Measurements from ENCODE around the gene BBS10. TPM values are rescaled to one million over a fixed set of nuclear protein-coding genes. Genes with fewer than 3 reads are reported as not detected.
"Not testable (repeated sequence)": the region's sequence is repeated elsewhere in the genome, so short reads cannot be mapped to it uniquely, and the experiment has no call there.

Gene BBS10
- total and polyA plus RNA-seq, 10 donors, result 5.2 to 15.0 (median 8.7) TPM

DNA sequence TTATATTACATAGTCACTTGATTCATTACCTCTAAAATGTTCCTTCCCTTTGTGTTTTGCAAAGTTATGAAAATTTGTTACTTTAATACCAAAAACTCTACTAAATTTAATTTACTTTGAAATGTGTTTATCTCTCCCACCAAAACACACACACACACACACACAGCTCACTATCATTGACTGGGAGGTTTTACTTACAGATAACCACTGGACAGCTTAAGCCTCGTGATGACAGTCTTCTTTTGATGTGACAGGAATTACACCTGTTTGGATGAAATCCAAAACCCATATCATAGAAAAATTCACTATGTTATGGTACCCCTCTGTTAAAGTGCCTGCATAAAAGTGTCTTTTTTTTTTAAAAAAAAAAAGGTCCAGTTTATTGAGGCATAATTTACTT is 15.6 kb downstream of the BBS10 start:
- WGBS, 5 donors, result 43 to 59% (median 49%) methylated on average over 1 of the region's 1 CpG
- no peaks in the 10 kb centered on the region for H3K4me1 ChIP-seq

DNA sequence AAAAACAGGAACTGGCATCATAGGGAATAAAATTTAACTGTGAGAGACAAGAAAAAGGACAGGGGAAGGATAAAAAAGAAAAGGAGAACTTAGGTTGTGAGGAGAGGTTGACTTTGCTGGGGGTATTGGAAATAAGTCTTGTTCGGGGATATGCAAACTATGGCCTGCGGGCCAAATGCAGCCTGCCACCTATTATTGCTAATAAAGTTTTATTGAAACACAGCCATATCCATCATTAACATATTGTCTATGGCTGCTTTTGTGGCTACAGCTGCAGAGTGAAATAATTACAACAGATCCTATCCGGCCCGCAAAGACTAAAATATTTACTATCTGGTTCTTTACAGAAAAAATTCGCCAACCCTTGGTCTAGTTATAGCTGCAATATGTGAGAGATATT is 18.6 kb downstream of the BBS10 start:
- TF ChIP-seq, protein P1, sequence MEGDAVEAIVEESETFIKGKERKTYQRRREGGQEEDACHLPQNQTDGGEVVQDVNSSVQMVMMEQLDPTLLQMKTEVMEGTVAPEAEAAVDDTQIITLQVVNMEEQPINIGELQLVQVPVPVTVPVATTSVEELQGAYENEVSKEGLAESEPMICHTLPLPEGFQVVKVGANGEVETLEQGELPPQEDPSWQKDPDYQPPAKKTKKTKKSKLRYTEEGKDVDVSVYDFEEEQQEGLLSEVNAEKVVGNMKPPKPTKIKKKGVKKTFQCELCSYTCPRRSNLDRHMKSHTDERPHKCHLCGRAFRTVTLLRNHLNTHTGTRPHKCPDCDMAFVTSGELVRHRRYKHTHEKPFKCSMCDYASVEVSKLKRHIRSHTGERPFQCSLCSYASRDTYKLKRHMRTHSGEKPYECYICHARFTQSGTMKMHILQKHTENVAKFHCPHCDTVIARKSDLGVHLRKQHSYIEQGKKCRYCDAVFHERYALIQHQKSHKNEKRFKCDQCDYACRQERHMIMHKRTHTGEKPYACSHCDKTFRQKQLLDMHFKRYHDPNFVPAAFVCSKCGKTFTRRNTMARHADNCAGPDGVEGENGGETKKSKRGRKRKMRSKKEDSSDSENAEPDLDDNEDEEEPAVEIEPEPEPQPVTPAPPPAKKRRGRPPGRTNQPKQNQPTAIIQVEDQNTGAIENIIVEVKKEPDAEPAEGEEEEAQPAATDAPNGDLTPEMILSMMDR (IDR thresholded peaks at IDR 0.05 in 8 of 11, conservative IDR thresholded peaks at IDR 0.05 in 3 of 11), result no peak
- TF ChIP-seq POLR2AphosphoS5 (IDR thresholded peaks at IDR 0.05) (no peak), POLR2A (IDR thresholded peaks at IDR 0.05) (no peak)
- Histone ChIP-seq H3K9me3 (no peaks in the 10 kb centered on the region), H3K36me3 (no peaks in the 10 kb centered on the region), H3K27me3 (replicated peaks in 1 of 7) (no peaks in the 10 kb centered on the region), H3K27ac (no peak overlapping the region), H3K4me1 (no peaks in the 10 kb centered on the region), H3K4me3 (no peak overlapping the region)
- intact Hi-C loops (cut with DNase I; ENCODE audit: low total_unique reads), result no loop called here
- DNase-seq, result no peak
- 89 to 98% (median 93%) methylated on average over 5 of the region's 5 CpGs for WGBS, 5 donors

More for the DNA sequence above, 15.6 kb downstream of the BBS10 start:
- Histone ChIP-seq H3K27ac (no peak overlapping the region), H3K36me3 (no peaks in the 10 kb centered on the region), H3K4me3 (no peak overlapping the region), H3K9me3 (no peaks in the 10 kb centered on the region), H3K27me3 (replicated peaks in 1 of 7) (no peaks in the 10 kb centered on the region)
- TF ChIP-seq POLR2A (IDR thresholded peaks at IDR 0.05) (no peak), POLR2AphosphoS5 (IDR thresholded peaks at IDR 0.05) (no peak)
- TF ChIP-seq, protein P1 (IDR thresholded peaks at IDR 0.05 in 8 of 11, conservative IDR thresholded peaks at IDR 0.05 in 3 of 11), result no peak
- intact Hi-C loops (cut with DNase I; ENCODE audit: low total_unique reads), result no loop called here
- no peak for DNase-seq

DNA sequence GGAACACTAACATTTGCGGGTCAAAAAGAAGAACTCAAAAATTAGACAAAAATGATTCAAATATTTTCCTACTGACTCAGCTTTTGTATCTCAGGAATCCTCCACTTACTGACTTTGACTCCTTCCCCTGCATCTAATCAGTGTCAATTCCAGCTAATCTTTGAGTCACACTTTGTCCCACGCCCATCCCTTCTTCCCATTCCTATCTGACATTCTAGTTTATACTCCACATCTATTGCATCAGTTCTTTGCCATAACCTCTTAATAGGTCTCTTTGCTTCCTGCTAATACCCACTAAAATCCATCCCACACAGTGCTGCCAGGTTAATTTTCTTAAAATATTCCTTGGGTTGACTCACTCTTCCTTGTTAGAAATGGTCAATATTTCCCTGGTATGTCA is 19.1 kb downstream of the BBS10 start:
- TF ChIP-seq POLR2AphosphoS5 (IDR thresholded peaks at IDR 0.05) (no peak), POLR2A (IDR thresholded peaks at IDR 0.05) (no peak)
- WGBS, 5 donors, result 75 to 96% (median 88%) methylated on average over 2 of the region's 2 CpGs
- Histone ChIP-seq H3K36me3 (no peaks in the 10 kb centered on the region), H3K4me1 (no peaks in the 10 kb centered on the region), H3K27ac (no peak overlapping the region), H3K27me3 (replicated peaks in 1 of 7) (no peaks in the 10 kb centered on the region), H3K4me3 (no peak overlapping the region), H3K9me3 (no peaks in the 10 kb centered on the region)
- intact Hi-C loops (cut with DNase I; ENCODE audit: low total_unique reads), result no loop called here
- DNase-seq, result no peak

DNA sequence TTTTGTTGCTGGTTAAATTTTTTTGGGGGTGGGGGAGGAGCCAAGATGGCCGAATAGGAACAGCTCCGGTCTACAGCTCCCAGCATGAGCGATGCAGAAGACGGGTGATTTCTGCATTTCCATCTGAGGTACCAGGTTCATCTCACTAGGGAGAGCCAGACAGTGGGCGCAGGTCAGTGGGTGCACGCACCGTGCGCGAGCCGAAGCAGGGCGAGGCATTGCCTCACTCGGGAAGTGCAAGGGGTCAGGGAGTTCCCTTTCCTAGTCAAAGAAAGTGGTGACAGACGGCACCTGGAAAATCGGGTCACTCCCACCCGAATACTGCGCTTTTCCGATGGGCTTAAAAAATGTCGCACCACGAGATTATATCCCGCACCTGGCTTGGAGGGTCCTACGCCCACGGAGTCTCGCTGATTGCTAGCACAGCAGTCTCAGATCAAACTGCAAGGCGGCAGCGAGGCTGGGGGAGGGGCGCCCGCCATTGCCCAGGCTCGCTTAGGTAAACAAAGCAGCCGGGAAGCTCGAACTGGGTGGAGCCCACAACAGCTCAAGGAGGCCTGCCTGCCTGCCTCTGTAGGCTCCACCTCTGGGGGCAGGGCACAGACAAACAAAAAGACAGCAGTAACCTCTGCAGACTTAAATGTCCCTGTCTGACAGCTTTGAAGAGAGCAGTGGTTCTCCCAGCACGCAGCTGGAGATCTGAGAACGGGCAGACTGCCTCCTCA is 28.5 kb downstream of the BBS10 start:
- DNase-seq, result not testable (repeated sequence)

DNA sequence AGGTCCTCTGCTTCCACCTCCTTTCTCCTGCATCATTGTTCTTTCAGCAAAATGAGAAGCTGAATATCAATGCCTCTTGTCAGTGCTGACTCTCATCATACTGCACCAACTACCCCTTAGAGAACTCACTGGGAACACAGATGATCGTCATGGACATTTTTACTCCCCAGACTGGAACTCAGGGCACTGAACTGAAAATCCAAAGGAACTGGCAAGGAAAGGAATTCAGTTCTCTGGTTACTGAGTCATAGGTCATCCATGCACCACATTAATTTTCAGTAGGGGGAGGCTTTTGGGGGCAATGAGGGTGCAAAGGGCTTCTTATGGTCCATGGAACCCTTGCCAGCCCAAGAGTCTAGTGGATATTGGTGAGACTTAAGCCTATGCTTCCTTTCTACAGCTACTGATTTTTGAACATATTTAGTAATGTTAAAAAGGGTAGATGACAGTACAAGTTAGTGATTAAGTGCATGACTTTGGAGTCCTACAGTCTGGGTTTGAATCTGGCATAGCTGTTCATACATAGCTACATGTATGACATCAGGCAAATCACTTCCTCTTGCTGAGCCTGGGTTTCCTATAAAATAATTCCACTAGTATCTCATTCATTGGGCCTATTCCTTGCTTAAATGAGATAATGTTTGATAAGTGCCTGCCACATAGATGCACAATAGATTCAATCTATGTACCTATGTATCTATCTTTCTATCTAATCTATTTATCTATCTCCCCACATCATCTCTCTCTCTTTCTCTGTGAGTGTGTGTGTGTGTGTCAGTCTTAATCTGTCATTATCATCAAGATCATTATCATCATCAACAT is 29.2 kb downstream of the BBS10 start:
- intact Hi-C loops (cut with DNase I; ENCODE audit: low total_unique reads), result no loop called here
- Histone ChIP-seq H3K9me3 (no peaks in the 10 kb centered on the region), H3K27me3 (replicated peaks in 1 of 7) (peaks cover 0 to 3% (median 0%) of the 10 kb centered on the region in 7 donors), H3K4me1 (no peaks in the 10 kb centered on the region), H3K4me3 (no peak overlapping the region), H3K27ac (no peak overlapping the region), H3K36me3 (no peaks in the 10 kb centered on the region)
- TF ChIP-seq POLR2AphosphoS5 (IDR thresholded peaks at IDR 0.05) (no peak), POLR2A (IDR thresholded peaks at IDR 0.05) (no peak)
- TF ChIP-seq, protein P1 (IDR thresholded peaks at IDR 0.05 in 8 of 11, conservative IDR thresholded peaks at IDR 0.05 in 3 of 11), result no peak
- WGBS, 5 donors, result 92 to 94% (median 93%) methylated on average over 1 of the region's 1 CpG
- DNase-seq, result no peak

More for the DNA sequence above, 28.5 kb downstream of the BBS10 start:
- intact Hi-C loops (cut with DNase I; ENCODE audit: low total_unique reads); H3K9me3 ChIP-seq; H3K36me3 ChIP-seq; H3K4me1 ChIP-seq; H3K27ac ChIP-seq; H3K4me3 ChIP-seq; H3K27me3 ChIP-seq (replicated peaks in 1 of 7): not testable (repeated sequence)
- WGBS, 5 donors, result 78 to 89% (median 82%) methylated on average over 27 to 30 of the region's 32 CpGs
